Colonic mucosa (tissue), 4 donors: ENCODE data around the gene LRRTM3. TPM values are rescaled to one million over a fixed set of nuclear protein-coding genes. Genes with fewer than 3 reads are reported as not detected.

Experiments
- DNase-seq: peaks from one replicate; pipeline ENCODE4 v3.0.0-alpha.2; 2020
- H3K27ac ChIP-seq: fragments of 200-600 bp; one replicate; pipeline ENCODE4 v1.8.0; 2021
- H3K27me3 ChIP-seq: fragments of 200-600 bp; one replicate; pipeline ENCODE4 v1.8.0; 2021
- H3K36me3 ChIP-seq: fragments of 200-600 bp; one replicate; pipeline ENCODE4 v1.8.0; 2021
- H3K4me1 ChIP-seq: fragments of 200-600 bp; one replicate; pipeline ENCODE4 v1.8.0; 2021; ENCODE audit warnings: mild to moderate bottlenecking
- H3K4me3 ChIP-seq: fragments of 200-600 bp; one replicate; pipeline ENCODE4 v1.8.0; 2021
- H3K9ac ChIP-seq, 2 donors: one replicate each; pipeline ENCODE4 v1.7.0; 2013; ENCODE audit warnings: control low read depth in 2 of 2, low read depth in 2 of 2, low read length in 2 of 2
- H3K9me3 ChIP-seq: fragments of 200-600 bp; one replicate; pipeline ENCODE4 v1.8.0; 2021
- intact Hi-C: fragments of 100-400 bp; cut with DNase I; formaldehyde crosslinking; loops from one replicate; pipeline ENCODE4 v1.14.1; 2022
- total RNA-seq, 2 donors: library from RNA; stranded (reverse); fragmentation: NEBNext Ultra II Directional in 1 of 2; extraction: Animal tissue kit (Norgen Biotek cat#: 25700) in 1 of 2; gene quantifications; one replicate each; pipeline ENCODE4 v1.2.1, GENCODE V29; 2021
- TF ChIP-seq, protein P1 (sequence below): fragments of 200-600 bp; IDR thresholded peaks from one replicate; pipeline ENCODE4 v1.8.0; 2022; ENCODE audit warnings: antibody characterized with exemption, mild to moderate bottlenecking
- donor health status: healthy.
- donor health status: DM: no; HTN: no; CAD: no.
- donor health status: DM: no; HTN: no; CAD: no.

LRRTM3 gene
- total RNA-seq, 2 donors from 2014 or later = not detected

DNA sequence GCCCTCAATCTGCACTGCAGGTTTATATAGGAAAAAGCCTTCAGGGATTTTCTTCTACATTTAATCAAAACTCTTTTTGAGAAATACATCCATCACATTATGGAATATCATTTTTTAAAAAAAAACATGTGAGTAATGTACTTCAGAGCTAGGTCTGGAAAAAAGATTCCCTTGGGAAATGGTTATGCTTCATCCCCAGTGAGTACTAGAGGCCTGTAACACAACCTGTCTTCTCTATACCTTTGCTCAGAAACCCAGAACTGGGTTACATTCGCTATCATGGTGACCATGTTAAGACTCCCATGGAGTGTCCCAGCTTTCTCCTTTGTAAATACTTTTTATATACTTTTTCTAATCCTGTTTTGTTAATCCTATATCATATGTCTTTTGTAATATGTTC is 186.9 kb downstream of the LRRTM3 start:
- Histone ChIP-seq H3K27me3 (no peaks in the 10 kb centered on the region), H3K27ac (no peak overlapping the region), H3K4me3 (no peak overlapping the region), H3K4me1 (no peaks in the 10 kb centered on the region), H3K36me3 (no peaks in the 10 kb centered on the region), H3K9me3 (no peaks in the 10 kb centered on the region), H3K9ac (no peak overlapping the region)
- TF ChIP-seq, protein P1, sequence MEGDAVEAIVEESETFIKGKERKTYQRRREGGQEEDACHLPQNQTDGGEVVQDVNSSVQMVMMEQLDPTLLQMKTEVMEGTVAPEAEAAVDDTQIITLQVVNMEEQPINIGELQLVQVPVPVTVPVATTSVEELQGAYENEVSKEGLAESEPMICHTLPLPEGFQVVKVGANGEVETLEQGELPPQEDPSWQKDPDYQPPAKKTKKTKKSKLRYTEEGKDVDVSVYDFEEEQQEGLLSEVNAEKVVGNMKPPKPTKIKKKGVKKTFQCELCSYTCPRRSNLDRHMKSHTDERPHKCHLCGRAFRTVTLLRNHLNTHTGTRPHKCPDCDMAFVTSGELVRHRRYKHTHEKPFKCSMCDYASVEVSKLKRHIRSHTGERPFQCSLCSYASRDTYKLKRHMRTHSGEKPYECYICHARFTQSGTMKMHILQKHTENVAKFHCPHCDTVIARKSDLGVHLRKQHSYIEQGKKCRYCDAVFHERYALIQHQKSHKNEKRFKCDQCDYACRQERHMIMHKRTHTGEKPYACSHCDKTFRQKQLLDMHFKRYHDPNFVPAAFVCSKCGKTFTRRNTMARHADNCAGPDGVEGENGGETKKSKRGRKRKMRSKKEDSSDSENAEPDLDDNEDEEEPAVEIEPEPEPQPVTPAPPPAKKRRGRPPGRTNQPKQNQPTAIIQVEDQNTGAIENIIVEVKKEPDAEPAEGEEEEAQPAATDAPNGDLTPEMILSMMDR = no peak
- intact Hi-C loops = no loop called here
- no peak for DNase-seq

DNA sequence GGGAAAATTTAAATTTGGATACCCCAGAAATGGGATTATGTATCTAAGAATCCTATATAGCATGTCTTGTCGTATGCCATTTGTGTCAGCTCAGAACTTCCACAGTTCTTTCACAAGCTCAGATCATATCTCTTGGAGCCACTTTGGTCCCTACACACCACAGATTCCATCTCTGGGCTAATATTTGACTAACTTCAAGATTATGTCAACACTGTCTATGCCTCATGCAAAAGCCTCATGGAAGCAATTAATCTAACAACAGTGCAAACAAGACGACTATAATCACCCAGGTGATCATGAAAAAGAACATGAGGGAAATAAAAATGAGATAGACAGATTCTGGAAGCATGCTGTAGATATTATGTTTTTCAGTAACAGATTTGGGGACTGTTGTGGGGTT is 189.1 kb downstream of the LRRTM3 start:
- intact Hi-C loops = no loop called here
- TF ChIP-seq, protein P1 = no peak
- H3K27ac ChIP-seq = no peak overlapping the region

DNA sequence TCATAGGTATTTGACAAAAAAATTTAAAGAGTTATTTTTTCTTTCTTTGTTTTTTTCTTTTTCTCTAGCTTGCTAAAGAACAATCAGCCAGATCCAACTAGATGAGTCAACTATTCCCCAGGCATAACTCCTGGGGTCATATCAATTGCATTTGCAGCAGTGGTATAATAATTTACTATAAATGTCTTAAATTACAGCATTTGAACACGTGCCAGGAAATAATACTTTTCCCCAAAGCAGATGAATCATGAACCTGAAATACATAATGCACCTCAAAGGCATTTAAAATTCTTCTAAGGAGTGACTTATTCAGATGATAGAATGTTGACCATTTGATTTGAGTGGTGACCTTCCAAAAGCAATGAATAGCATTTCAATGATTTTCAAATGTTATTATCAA is 190.1 kb downstream of the LRRTM3 start:
- TF ChIP-seq, protein P1 = no peak
- Histone ChIP-seq H3K4me1 (no peaks in the 10 kb centered on the region), H3K36me3 (no peaks in the 10 kb centered on the region), H3K27ac (no peak overlapping the region), H3K9me3 (no peaks in the 10 kb centered on the region), H3K4me3 (no peak overlapping the region), H3K9ac (no peak overlapping the region), H3K27me3 (no peaks in the 10 kb centered on the region)
- DNase-seq = no peak
- intact Hi-C loops = no loop called here

More for the DNA sequence above, 189.1 kb downstream of the LRRTM3 start:
- Histone ChIP-seq H3K9ac (no peak overlapping the region), H3K27me3 (no peaks in the 10 kb centered on the region), H3K9me3 (no peaks in the 10 kb centered on the region), H3K36me3 (no peaks in the 10 kb centered on the region), H3K4me3 (no peak overlapping the region), H3K4me1 (no peaks in the 10 kb centered on the region)
- DNase-seq = no peak

DNA sequence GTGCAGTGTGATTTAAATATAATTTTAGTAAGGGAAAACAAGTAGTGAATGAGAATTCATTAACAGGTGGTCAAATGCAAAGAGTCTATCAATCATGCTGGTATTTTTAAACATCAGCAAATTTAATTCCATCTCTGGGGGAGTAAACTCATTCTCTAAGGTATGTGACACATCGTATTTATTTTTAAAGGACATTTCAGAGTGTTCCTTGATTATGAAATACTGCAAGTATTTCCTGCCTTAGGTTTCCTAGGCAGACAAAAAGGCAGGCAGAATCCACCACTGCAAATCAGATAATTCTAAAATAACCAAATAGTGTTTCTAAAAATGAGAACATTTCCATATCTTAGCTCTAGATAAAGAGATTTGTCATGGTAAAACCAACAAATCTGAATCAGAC is 193.8 kb downstream of the LRRTM3 start:
- Histone ChIP-seq H3K36me3 (no peaks in the 10 kb centered on the region), H3K27me3 (no peaks in the 10 kb centered on the region), H3K4me1 (no peaks in the 10 kb centered on the region), H3K4me3 (no peak overlapping the region), H3K9ac (no peak overlapping the region), H3K9me3 (no peaks in the 10 kb centered on the region), H3K27ac (no peak overlapping the region)
- no peak for DNase-seq
- TF ChIP-seq, protein P1 = no peak
- intact Hi-C loops = no loop called here

DNA sequence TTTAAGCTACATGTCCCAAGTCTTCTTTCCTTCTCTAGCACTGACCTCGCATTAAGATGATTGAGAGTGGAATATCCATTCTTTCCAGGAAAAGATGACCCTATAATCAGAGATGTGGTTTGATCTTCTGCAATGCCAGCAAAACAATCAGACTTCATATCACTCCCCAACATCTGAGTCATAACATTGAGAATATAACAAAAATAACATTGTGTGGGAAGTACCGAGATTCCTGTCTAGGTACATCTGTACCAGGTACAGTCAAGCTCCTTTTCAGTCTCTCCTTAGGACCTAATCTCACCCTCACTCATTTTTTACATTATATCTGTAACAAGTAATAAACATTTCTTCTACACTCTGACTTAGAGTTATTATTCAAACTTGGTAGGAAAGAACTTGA is 201.6 kb downstream of the LRRTM3 start:
- Histone ChIP-seq H3K9ac (no peak overlapping the region), H3K27ac (no peak overlapping the region), H3K36me3 (no peaks in the 10 kb centered on the region), H3K4me1 (no peaks in the 10 kb centered on the region), H3K9me3 (no peaks in the 10 kb centered on the region), H3K4me3 (no peak overlapping the region), H3K27me3 (no peaks in the 10 kb centered on the region)
- intact Hi-C loops = no loop called here
- TF ChIP-seq, protein P1 = no peak
- DNase-seq = no peak

DNA sequence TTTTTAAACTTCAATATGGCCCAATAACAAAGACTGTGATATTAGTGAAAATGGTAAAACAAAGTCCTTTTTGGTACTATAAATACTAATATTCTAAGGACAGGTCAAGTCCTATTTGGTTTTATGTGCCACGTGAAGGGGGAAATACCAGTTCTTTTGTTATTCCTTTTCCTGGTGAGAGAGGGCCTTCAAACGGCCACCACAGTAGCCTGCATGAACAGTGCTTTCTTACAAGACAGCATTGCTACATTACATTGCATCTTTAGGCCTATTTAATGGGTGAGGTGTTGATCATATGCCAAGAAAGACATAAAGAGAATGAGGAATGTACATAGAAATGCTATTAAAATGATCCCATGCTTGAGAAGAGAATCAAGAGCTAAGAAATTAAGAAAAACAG is 214.8 kb downstream of the LRRTM3 start:
- Histone ChIP-seq H3K27ac (no peak overlapping the region), H3K9ac (no peak overlapping the region), H3K9me3 (no peaks in the 10 kb centered on the region), H3K36me3 (no peaks in the 10 kb centered on the region), H3K4me3 (no peak overlapping the region), H3K27me3 (no peaks in the 10 kb centered on the region), H3K4me1 (no peaks in the 10 kb centered on the region)
- TF ChIP-seq, protein P1 = no peak
- no peak for DNase-seq
- intact Hi-C loops = no loop called here
